ENCODE results near the gene OSGEPL1.
"Not testable (repeated sequence)": the region's sequence is repeated elsewhere in the genome, so short reads cannot be mapped to it uniquely, and the experiment has no call there.

OSGEPL1 gene

GRCh38 chr2:189762551-189763298 is at the start of gene OSGEPL1:
Gene OSGEPL1 (minus strand): TSS chr2:189762792. CDS start chr2:189761640, 1,152 bp downstream.
- DNase-seq, result peak; percentile 90

- DNase-seq, result no peak
These were observed 40.8 kb upstream of the OSGEPL1 start for GRCh38 chr2:189803431-189803830.

GRCh38 chr2:189802396-189802912 is 39.9 kb upstream of the OSGEPL1 start:
- no peak for DNase-seq

GRCh38 chr2:189799531-189799930 is 36.9 kb upstream of the OSGEPL1 start:
- no peak for DNase-seq

GRCh38 chr2:189799030-189799331 is 36.4 kb upstream of the OSGEPL1 start:
- DNase-seq, result no peak

GRCh38 chr2:189798312-189799029 is 35.9 kb upstream of the OSGEPL1 start:
- DNase-seq, result no peak

- no peak for DNase-seq
These were observed 35.3 kb upstream of the OSGEPL1 start for GRCh38 chr2:189797902-189798301.

GRCh38 chr2:189794310-189794709 is 31.7 kb upstream of the OSGEPL1 start:
- no peak for DNase-seq

- no peak for DNase-seq
These were observed 28.9 kb upstream of the OSGEPL1 start for GRCh38 chr2:189791338-189792042.

GRCh38 chr2:189783927-189784867 is 21.6 kb upstream of the OSGEPL1 start, which contains the start of the genes ORMDL1 and PMS1:
Gene ORMDL1 (minus strand): TSS chr2:189784339. CDS start chr2:189782595, 1,744 bp downstream.
Gene PMS1 (plus strand): TSS chr2:189784450. CDS start chr2:189791810, 7,360 bp downstream.
- DNase-seq, result peak; percentile 92

- no peak for DNase-seq
These were observed 20.9 kb upstream of the OSGEPL1 start for GRCh38 chr2:189783451-189783926.

- no peak for DNase-seq
These were observed 19.7 kb upstream of the OSGEPL1 start for GRCh38 chr2:189782221-189782671.

- DNase-seq, result no peak
These were observed 9.6 kb upstream of the OSGEPL1 start for GRCh38 chr2:189772212-189772611.

GRCh38 chr2:189770590-189771322 is 8.2 kb upstream of the OSGEPL1 start:
- no peak for DNase-seq

- no peak for DNase-seq
These were observed 1.5 kb upstream of the OSGEPL1 start for GRCh38 chr2:189763908-189764661.

GRCh38 chr2:189762229-189762550 is 402 bp downstream of the OSGEPL1 start:
- no peak for DNase-seq

- not testable (repeated sequence) for DNase-seq
These were observed 2.4 kb downstream of the OSGEPL1 start for GRCh38 chr2:189760154-189760553.

- no peak for DNase-seq
These were observed 6.2 kb downstream of the OSGEPL1 start for GRCh38 chr2:189756311-189756952.

- peak; percentile 23 for DNase-seq
These were observed 11.4 kb downstream of the OSGEPL1 start for GRCh38 chr2:189751080-189751658.

- no peak for DNase-seq
These were observed 33.2 kb downstream of the OSGEPL1 start for GRCh38 chr2:189729430-189729829.
